GM23338 (cell line): ENCODE data around the gene PDE4D. TPM values are rescaled to one million over a fixed set of nuclear protein-coding genes. Genes with fewer than 3 reads are reported as not detected.
A peak's percentile ranks its signal among the peaks of the same experiment; 100 is the strongest.
"Not testable (repeated sequence)": the region's sequence is repeated elsewhere in the genome, so short reads cannot be mapped to it uniquely, and the experiment has no call there.

ENCODE experiments used
- ATAC-seq: fragments of 200-7000 bp; cut with Tn5 transposase; 3 replicates; pipeline ENCODE4 v1.9.1; 2020
- DNase-seq: peaks from one replicate; pipeline ENCODE4 v3.0.0-alpha.2; 2015; ENCODE audit warnings: low spot score
- H2AFZ ChIP-seq: fragments of 200-600 bp; sonication (generic); 2 replicates; pipeline ENCODE4 v1.8.0; 2016; ENCODE audit warnings: antibody characterized with exemption, mild to moderate bottlenecking, moderate library complexity
- H3F3A ChIP-seq: fragments of 200-600 bp; sonication (generic); replicated peaks from 2 replicates; pipeline ENCODE4 v1.8.0; 2017; ENCODE audit warnings: antibody characterized with exemption, mixed run types, low read depth
- H3K27ac ChIP-seq: fragments of 200-600 bp; sonication (generic); 2 replicates; pipeline ENCODE4 v1.6.1; 2016; ENCODE audit warnings: low read depth
- H3K27me3 ChIP-seq: fragments of 200-600 bp; sonication (generic); 2 replicates; pipeline ENCODE4 v1.8.0; 2016; ENCODE audit warnings: mild to moderate bottlenecking, mixed run types, moderate library complexity; ENCODE audit not compliant: insufficient read depth
- H3K36me3 ChIP-seq: fragments of 200-600 bp; sonication (generic); 2 replicates; pipeline ENCODE4 v1.8.0; 2016; ENCODE audit warnings: mild to moderate bottlenecking; ENCODE audit not compliant: insufficient read depth
- H3K4me1 ChIP-seq: fragments of 200-600 bp; sonication (generic); 2 replicates; pipeline ENCODE4 v1.8.0; 2016; ENCODE audit warnings: mild to moderate bottlenecking, moderate library complexity; ENCODE audit not compliant: insufficient read depth
- H3K4me2 ChIP-seq: fragments of 200-600 bp; sonication (generic); 2 replicates; pipeline ENCODE4 v1.7.1; 2017; ENCODE audit warnings: mixed run types
- H3K4me3 ChIP-seq: fragments of 200-600 bp; sonication (generic); 2 replicates; pipeline ENCODE4 v1.6.1; 2016; ENCODE audit warnings: mixed run types
- H3K79me2 ChIP-seq: fragments of 200-600 bp; sonication (generic); replicated peaks from 2 replicates; pipeline ENCODE4 v1.8.0; 2017; ENCODE audit warnings: mild to moderate bottlenecking; ENCODE audit not compliant: insufficient read depth
- H3K9me2 ChIP-seq: fragments of 200-600 bp; sonication (generic); 2 replicates; pipeline ENCODE4 v1.8.0; 2017; ENCODE audit not compliant: insufficient read depth
- H4K20me1 ChIP-seq: fragments of 200-600 bp; sonication (generic); replicated peaks from 2 replicates; pipeline ENCODE4 v1.8.0; 2017; ENCODE audit warnings: mild to moderate bottlenecking; ENCODE audit not compliant: insufficient read depth
- H3K27ac Mint-ChIP-seq: 2 replicates; pipeline ENCODE4 v1.8.0; 2020; ENCODE audit warnings: inconsistent platforms, mild to moderate bottlenecking, moderate library complexity, mixed read lengths
- H3K27me3 Mint-ChIP-seq: 3 replicates; pipeline ENCODE4 v1.8.0; 2022; ENCODE audit warnings: low read depth, mild to moderate bottlenecking, moderate library complexity, mixed read lengths, inconsistent platforms; ENCODE audit not compliant: insufficient read depth, poor library complexity
- H3K36me3 Mint-ChIP-seq: 3 replicates; pipeline ENCODE4 v1.8.0; 2021; ENCODE audit warnings: low read depth, mild to moderate bottlenecking, inconsistent platforms, moderate library complexity, mixed read lengths
- H3K4me1 Mint-ChIP-seq: 3 replicates; pipeline ENCODE4 v1.8.0; 2020; ENCODE audit warnings: mild to moderate bottlenecking, inconsistent platforms, mixed read lengths
- H3K4me3 Mint-ChIP-seq: 3 replicates; pipeline ENCODE4 v1.8.0; 2021; ENCODE audit warnings: moderate library complexity, mild to moderate bottlenecking, inconsistent platforms, mixed read lengths
- H3K9me3 Mint-ChIP-seq: 3 replicates; pipeline ENCODE4 v1.8.0; 2020; ENCODE audit warnings: moderate library complexity, mild to moderate bottlenecking, inconsistent platforms, mixed read lengths
- CREB1 ChIP-seq: fragments of 250-450 bp; sonication (Bioruptor Pico); IDR thresholded peaks from 2 replicates; pipeline ENCODE4 v1.5.0; 2020; ENCODE audit warnings: low read depth, mild to moderate bottlenecking, moderate library complexity
- CTCF ChIP-seq, 2 experiments: fragments of 200-600 bp in 1 of 2; sonication (generic) in 1 of 2; conservative IDR thresholded peaks; 2 replicates each; pipeline versions ENCODE4 v1.5.1 to v1.6.1; 2016 to 2017; ENCODE audit warnings: antibody characterized with exemption in 2 of 2, low read depth in 2 of 2, mild to moderate bottlenecking in 2 of 2, moderate library complexity in 1 of 2
- EZH2phosphoT487 ChIP-seq: fragments of 200-600 bp; sonication (generic); IDR thresholded peaks from one replicate; pipeline ENCODE4 v1.8.1; 2018; ENCODE audit warnings: antibody characterized with exemption; ENCODE audit not compliant: unreplicated experiment
- NANOG ChIP-seq: IDR thresholded peaks from 2 replicates; pipeline ENCODE4 v1.6.1; 2016; ENCODE audit warnings: antibody characterized with exemption, borderline replicate concordance
- POLR2AphosphoS5 ChIP-seq: IDR thresholded peaks from 2 replicates; pipeline ENCODE4 v1.6.1; 2016; ENCODE audit warnings: antibody characterized with exemption, low read depth
- polyA plus RNA-seq: library from polyadenylated mRNA; unstranded; fragments of >200 nt; fragmentation: Nextera tagmentation; extraction: Ambion mirVana; gene quantifications from 2 replicates; pipeline ENCODE4 v1.2.1, GENCODE V29; 2016
- total RNA-seq: library from RNA; depleted of rRNA; stranded (reverse); fragments of >200 nt; shearing (Covaris generic); gene quantifications from 2 replicates; pipeline ENCODE4 v1.2.3, GENCODE V29; 2014
- TF ChIP-seq, protein P1 (sequence below): IDR thresholded peaks from one replicate; pipeline ENCODE4 v1.6.1; 2018; ENCODE audit warnings: antibody characterized with exemption; ENCODE audit not compliant: unreplicated experiment
- TF ChIP-seq, protein P2 (sequence below): IDR thresholded peaks from 2 replicates; pipeline ENCODE4 v1.6.1; 2016; ENCODE audit warnings: antibody characterized with exemption

PDE4D gene
- total and polyA plus RNA-seq, 2 experiments from 2014 or later: 2.1 to 4.7 TPM

GRCh38 chr5:59308685-59309084, 584.8 kb downstream of the PDE4D start:
- H3K27ac Mint-ChIP-seq: 0 out of 2 replicates have a peak overlapping the region, but pooled peaks have one; percentile 15
- not testable (repeated sequence) for H3K27me3 Mint-ChIP-seq, H3K4me3 Mint-ChIP-seq, H3K4me1 Mint-ChIP-seq, H3K36me3 ChIP-seq, H3K27me3 ChIP-seq, H3K27ac ChIP-seq, H3K4me1 ChIP-seq, H3K4me2 ChIP-seq, H3F3A ChIP-seq, H2AFZ ChIP-seq, H3K9me2 ChIP-seq, H3K9me3 Mint-ChIP-seq, H4K20me1 ChIP-seq, H3K36me3 Mint-ChIP-seq, DNase-seq, ATAC-seq, H3K79me2 ChIP-seq, H3K4me3 ChIP-seq

GRCh38 chr5:59303289-59303716, 590.2 kb downstream of the PDE4D start:
- not testable (repeated sequence) for DNase-seq, H3K9me3 Mint-ChIP-seq, H3K27me3 ChIP-seq, H3K27me3 Mint-ChIP-seq, H4K20me1 ChIP-seq, H3K36me3 ChIP-seq, H3F3A ChIP-seq, H3K4me3 ChIP-seq, H3K9me2 ChIP-seq, H3K27ac Mint-ChIP-seq, H3K27ac ChIP-seq, H3K4me1 ChIP-seq, H3K4me1 Mint-ChIP-seq, H3K79me2 ChIP-seq, H3K4me2 ChIP-seq, H2AFZ ChIP-seq, H3K4me3 Mint-ChIP-seq, ATAC-seq, H3K36me3 Mint-ChIP-seq

DNA sequence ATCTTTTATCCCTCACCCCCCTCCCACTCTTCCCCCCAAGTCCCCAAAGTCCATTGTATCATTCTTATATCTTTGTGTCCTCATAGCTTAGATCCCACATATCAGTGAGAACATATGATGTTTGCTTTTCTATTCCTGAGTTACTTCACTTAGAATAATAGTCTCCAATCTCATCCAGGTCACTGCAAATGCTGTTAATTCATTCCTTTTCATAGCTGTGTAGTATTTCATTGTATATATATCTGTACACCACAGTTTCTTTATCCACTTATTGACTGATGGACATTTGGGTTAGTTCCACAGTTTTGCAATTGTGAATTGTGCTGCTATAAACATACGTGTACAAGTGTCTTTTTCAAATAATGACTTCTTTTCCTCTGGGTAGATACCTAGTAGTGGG, 591.0 kb downstream of the PDE4D start:
- not testable (repeated sequence) for H3K4me3 Mint-ChIP-seq, H3K36me3 Mint-ChIP-seq, H3K27me3 ChIP-seq, H4K20me1 ChIP-seq, H3K27me3 Mint-ChIP-seq, H2AFZ ChIP-seq, H3K4me1 ChIP-seq, H3K27ac ChIP-seq, H3K9me3 Mint-ChIP-seq, ATAC-seq, H3F3A ChIP-seq, H3K9me2 ChIP-seq, H3K4me3 ChIP-seq, H3K79me2 ChIP-seq, H3K4me2 ChIP-seq, H3K36me3 ChIP-seq, H3K27ac Mint-ChIP-seq, DNase-seq, H3K4me1 Mint-ChIP-seq

DNA sequence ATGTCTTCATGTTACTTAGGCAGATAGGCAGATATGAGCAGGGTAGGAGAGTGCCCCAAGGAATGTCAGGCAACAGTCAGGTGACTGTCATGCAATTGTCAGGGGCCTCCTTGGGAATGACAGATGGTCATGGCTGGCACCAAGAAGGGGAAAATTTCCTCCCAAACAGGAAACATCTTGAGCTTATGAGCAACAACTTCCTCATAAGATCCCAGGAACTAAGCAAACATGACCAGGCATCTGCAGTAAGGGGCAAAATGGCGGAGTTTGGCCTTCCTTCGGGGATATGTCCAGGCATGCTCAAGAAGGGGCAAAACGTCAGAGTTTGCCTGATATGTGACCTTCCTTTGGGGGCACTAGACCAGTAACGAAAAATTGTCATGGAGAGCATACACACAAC, 591.8 kb downstream of the PDE4D start:
- peak overlapping the region; percentile 69; the same call in 1 of the 2 replicates for H2AFZ ChIP-seq
- no peaks in the 10 kb centered on the region for H3F3A ChIP-seq
- H3K27me3 Mint-ChIP-seq: peaks cover 3% of the 10 kb centered on the region
- H3K27me3 ChIP-seq: no peaks in the 10 kb centered on the region
- H3K9me3 Mint-ChIP-seq: no peaks in the 10 kb centered on the region
- no peaks in the 10 kb centered on the region for H4K20me1 ChIP-seq
- no peak overlapping the region for H3K4me2 ChIP-seq
- DNase-seq: no peak
- peak overlapping the region; percentile 22; the same call in 1 of the 2 replicates for H3K27ac Mint-ChIP-seq
- H3K4me1 Mint-ChIP-seq: no peaks in the 10 kb centered on the region
- H3K27ac ChIP-seq: no peak overlapping the region
- H3K4me3 ChIP-seq: no peak overlapping the region
- peaks cover 3% of the 10 kb centered on the region; the same call in 1 of the 3 replicates for H3K36me3 Mint-ChIP-seq
- H3K9me2 ChIP-seq: peaks cover 9% of the 10 kb centered on the region; the same call in 1 of the 2 replicates
- no peaks in the 10 kb centered on the region for H3K79me2 ChIP-seq
- ATAC-seq: no peak
- H3K4me3 Mint-ChIP-seq: no peak overlapping the region
- no peaks in the 10 kb centered on the region for H3K36me3 ChIP-seq
- H3K4me1 ChIP-seq: no peaks in the 10 kb centered on the region
- TF ChIP-seq POLR2AphosphoS5 (no peak), EZH2phosphoT487 (no peak), CTCF (conservative IDR thresholded peaks at IDR 0.05; ENCODE audit: low read depth in 2 of 2) (no peak), CREB1 (CRISPR knock-in tag) (no peak), NANOG (no peak)
- TF ChIP-seq, protein P1, sequence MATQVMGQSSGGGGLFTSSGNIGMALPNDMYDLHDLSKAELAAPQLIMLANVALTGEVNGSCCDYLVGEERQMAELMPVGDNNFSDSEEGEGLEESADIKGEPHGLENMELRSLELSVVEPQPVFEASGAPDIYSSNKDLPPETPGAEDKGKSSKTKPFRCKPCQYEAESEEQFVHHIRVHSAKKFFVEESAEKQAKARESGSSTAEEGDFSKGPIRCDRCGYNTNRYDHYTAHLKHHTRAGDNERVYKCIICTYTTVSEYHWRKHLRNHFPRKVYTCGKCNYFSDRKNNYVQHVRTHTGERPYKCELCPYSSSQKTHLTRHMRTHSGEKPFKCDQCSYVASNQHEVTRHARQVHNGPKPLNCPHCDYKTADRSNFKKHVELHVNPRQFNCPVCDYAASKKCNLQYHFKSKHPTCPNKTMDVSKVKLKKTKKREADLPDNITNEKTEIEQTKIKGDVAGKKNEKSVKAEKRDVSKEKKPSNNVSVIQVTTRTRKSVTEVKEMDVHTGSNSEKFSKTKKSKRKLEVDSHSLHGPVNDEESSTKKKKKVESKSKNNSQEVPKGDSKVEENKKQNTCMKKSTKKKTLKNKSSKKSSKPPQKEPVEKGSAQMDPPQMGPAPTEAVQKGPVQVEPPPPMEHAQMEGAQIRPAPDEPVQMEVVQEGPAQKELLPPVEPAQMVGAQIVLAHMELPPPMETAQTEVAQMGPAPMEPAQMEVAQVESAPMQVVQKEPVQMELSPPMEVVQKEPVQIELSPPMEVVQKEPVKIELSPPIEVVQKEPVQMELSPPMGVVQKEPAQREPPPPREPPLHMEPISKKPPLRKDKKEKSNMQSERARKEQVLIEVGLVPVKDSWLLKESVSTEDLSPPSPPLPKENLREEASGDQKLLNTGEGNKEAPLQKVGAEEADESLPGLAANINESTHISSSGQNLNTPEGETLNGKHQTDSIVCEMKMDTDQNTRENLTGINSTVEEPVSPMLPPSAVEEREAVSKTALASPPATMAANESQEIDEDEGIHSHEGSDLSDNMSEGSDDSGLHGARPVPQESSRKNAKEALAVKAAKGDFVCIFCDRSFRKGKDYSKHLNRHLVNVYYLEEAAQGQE: no peak
- TF ChIP-seq, protein P2, sequence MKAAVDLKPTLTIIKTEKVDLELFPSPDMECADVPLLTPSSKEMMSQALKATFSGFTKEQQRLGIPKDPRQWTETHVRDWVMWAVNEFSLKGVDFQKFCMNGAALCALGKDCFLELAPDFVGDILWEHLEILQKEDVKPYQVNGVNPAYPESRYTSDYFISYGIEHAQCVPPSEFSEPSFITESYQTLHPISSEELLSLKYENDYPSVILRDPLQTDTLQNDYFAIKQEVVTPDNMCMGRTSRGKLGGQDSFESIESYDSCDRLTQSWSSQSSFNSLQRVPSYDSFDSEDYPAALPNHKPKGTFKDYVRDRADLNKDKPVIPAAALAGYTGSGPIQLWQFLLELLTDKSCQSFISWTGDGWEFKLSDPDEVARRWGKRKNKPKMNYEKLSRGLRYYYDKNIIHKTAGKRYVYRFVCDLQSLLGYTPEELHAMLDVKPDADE: no peak
